ENCODE results near the gene ZFAND2A.
"Not testable (repeated sequence)": the region's sequence is repeated elsewhere in the genome, so short reads cannot be mapped to it uniquely, and the experiment has no call there.

The ZFAND2A gene

GRCh38 chr7:1174881-1175596 lies 15.0 kb upstream of the ZFAND2A start:
- DNase-seq = no peak

- no peak for DNase-seq
Observed at GRCh38 chr7:1174002-1174401, 14.0 kb upstream of the ZFAND2A start.

- DNase-seq = no peak
Observed at GRCh38 chr7:1172666-1173523, 12.9 kb upstream of the ZFAND2A start.

- DNase-seq = not testable (repeated sequence)
Observed at GRCh38 chr7:1171516-1171915, 11.5 kb upstream of the ZFAND2A start.

- no peak for DNase-seq
Observed at GRCh38 chr7:1170741-1171501, 10.9 kb upstream of the ZFAND2A start.

GRCh38 chr7:1169409-1170368 lies 9.7 kb upstream of the ZFAND2A start:
- DNase-seq = peak; percentile 64

GRCh38 chr7:1168422-1168821 lies 8.4 kb upstream of the ZFAND2A start:
- DNase-seq = no peak

GRCh38 chr7:1164436-1164835 lies 4.4 kb upstream of the ZFAND2A start:
- DNase-seq = no peak

GRCh38 chr7:1163121-1163520 lies 3.1 kb upstream of the ZFAND2A start:
- DNase-seq = no peak

- no peak for DNase-seq
Observed at GRCh38 chr7:1160670-1161021, 650 bp upstream of the ZFAND2A start.

- not testable (repeated sequence) for DNase-seq
Observed at GRCh38 chr7:1159231-1159630, 765 bp downstream of the ZFAND2A start.

GRCh38 chr7:1158203-1159126 lies 1.5 kb downstream of the ZFAND2A start:
- no peak for DNase-seq

GRCh38 chr7:1156782-1157535 lies 3.0 kb downstream of the ZFAND2A start:
- DNase-seq = no peak

- not testable (repeated sequence) for DNase-seq
Observed at GRCh38 chr7:1155818-1156781, 3.9 kb downstream of the ZFAND2A start.

GRCh38 chr7:1154172-1154739 lies 5.7 kb downstream of the ZFAND2A start:
- DNase-seq = no peak

GRCh38 chr7:1152492-1152891 lies 7.5 kb downstream of the ZFAND2A start:
- no peak for DNase-seq

- no peak for DNase-seq
Observed at GRCh38 chr7:1151653-1152425, 8.2 kb downstream of the ZFAND2A start.

- no peak for DNase-seq
Observed at GRCh38 chr7:1151156-1151555, 8.8 kb downstream of the ZFAND2A start.

Data from right hindlimb (tissue), 1 donor.